Measurements from ENCODE around the gene MEGF10. TPM values are rescaled to one million over a fixed set of nuclear protein-coding genes. Genes with fewer than 3 reads are reported as not detected.

Gene MEGF10
- total RNA-seq, 4 donors from 2014 or later = 0.57 to 6.0 (median 4.3) TPM

DNA sequence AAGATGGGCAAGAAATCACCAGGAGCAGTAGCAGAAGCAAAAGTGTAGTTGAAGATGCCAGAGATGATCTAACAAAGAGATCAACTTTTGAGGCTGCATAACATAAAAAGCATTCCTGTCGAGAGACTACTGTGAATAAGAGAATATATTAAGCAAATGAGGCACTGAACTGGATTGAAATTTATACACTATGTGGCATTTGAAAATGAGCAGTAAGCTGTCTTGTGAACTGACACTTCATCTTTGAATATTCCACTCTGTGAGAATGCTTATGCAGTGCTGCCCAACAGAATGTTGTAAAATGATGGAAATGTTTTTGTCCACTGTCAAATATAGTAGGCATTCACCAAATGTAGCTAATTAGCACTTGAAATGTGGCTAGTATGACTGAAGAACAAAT lies 208.0 kb downstream of the MEGF10 start:
- no peak overlapping the region for H3K4me3 ChIP-seq (ENCODE audit: low read depth, poor library complexity, severe bottlenecking)
- intact Hi-C loops (cut with DNase I; ENCODE audit: low total_unique reads) = no loop called here
- no peak for DNase-seq (ENCODE audit: low spot score in 2 of 2)
- no peak for TF ChIP-seq POLR2A (IDR thresholded peaks at IDR 0.05)
- 46 to 58% methylated on average over 1 of the region's 1 CpG for WGBS, 2 donors

DNA sequence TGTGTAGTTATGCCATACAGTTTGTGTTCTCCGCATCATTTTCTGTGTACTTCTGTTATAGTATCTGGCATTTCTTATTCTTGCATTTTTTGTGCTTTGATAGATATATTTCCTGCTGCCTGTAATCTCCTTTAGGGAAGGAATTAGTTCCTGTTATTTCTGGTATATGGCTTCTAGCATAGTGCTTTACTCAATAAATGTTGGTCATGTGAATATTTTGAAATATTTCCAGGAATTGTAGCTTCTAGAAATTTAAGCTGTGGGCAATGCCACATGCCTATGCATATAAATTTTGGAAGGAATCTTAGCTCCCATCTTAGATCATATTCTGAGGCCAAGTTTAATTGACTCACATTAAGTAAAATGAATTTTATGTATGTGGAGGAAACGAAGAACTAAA lies 215.3 kb downstream of the MEGF10 start:
- DNase-seq (ENCODE audit: low spot score in 2 of 2) = no peak
- TF ChIP-seq POLR2A (IDR thresholded peaks at IDR 0.05) = no peak
- TF ChIP-seq, protein P1, sequence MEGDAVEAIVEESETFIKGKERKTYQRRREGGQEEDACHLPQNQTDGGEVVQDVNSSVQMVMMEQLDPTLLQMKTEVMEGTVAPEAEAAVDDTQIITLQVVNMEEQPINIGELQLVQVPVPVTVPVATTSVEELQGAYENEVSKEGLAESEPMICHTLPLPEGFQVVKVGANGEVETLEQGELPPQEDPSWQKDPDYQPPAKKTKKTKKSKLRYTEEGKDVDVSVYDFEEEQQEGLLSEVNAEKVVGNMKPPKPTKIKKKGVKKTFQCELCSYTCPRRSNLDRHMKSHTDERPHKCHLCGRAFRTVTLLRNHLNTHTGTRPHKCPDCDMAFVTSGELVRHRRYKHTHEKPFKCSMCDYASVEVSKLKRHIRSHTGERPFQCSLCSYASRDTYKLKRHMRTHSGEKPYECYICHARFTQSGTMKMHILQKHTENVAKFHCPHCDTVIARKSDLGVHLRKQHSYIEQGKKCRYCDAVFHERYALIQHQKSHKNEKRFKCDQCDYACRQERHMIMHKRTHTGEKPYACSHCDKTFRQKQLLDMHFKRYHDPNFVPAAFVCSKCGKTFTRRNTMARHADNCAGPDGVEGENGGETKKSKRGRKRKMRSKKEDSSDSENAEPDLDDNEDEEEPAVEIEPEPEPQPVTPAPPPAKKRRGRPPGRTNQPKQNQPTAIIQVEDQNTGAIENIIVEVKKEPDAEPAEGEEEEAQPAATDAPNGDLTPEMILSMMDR (IDR thresholded peaks at IDR 0.05) = no peak
- H3K4me3 ChIP-seq (ENCODE audit: low read depth, poor library complexity, severe bottlenecking) = no peak overlapping the region
- 81 to 87% methylated on average over 2 of the region's 2 CpGs for WGBS, 2 donors
- intact Hi-C loops (cut with DNase I; ENCODE audit: low total_unique reads) = no loop called here

DNA sequence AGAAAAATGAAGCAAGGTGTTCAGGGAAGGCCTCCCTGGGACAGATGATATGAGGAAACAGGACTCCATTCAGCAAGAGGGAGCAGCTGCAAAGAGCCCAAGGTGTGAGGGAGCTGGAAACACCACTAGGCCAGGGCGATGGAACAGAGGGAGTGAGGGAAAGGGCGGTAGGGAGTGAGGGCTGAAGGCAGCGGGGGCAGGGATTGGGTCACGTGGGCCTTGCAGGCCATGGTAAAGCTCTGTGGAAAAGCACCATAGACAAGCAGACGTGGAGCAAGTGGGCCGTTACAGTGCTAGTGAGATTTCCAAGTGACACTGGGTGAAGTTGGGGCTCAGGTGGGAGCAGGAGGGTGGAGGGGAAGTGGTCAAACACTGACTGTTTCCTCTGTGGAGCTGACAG lies 216.0 kb downstream of the MEGF10 start:
- no peak for DNase-seq (ENCODE audit: low spot score in 2 of 2)
- TF ChIP-seq, protein P1 (IDR thresholded peaks at IDR 0.05) = no peak
- no peak for TF ChIP-seq POLR2A (IDR thresholded peaks at IDR 0.05)
- WGBS, 2 donors = 86 to 88% methylated on average over 6 of the region's 6 CpGs
- H3K4me3 ChIP-seq (ENCODE audit: low read depth, poor library complexity, severe bottlenecking) = no peak overlapping the region
- intact Hi-C loops (cut with DNase I; ENCODE audit: low total_unique reads) = no loop called here

DNA sequence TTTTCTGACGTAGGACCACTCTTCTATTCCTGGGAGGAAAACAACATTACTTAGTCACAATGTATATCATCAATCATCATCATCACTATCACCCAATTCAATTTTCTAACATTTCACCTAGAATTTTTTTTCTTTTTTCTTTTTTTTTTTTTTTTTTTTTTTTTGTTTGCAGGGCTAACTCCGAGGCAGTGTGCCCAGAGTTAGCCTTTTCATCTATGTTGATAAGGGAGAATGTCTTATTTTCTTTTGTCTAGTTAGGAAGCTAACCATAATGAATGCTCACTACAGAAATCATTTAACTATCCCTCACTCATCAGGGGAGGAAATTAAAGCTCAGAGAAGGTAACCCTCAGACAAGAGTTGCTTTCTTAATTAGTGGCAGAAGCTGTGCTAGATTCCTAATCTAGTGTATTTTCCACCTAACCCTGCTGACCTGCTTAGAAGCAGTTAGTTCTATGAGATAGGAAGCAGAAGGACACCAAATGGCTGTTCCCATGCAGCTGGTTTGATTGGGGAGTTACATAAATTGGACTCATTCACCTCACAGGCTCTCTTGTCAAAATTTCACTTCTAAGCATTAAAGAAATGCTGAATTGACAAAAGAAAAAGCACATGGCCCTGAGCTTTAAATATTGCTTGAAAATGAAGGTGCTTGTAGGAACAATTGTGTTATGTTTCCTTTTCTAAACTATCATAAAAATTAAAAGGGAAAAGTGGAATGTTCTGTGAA lies 218.2 kb downstream of the MEGF10 start:
- no peak for DNase-seq (ENCODE audit: low spot score in 2 of 2)
- 80 to 82% methylated on average over 2 of the region's 2 CpGs for WGBS, 2 donors
- intact Hi-C loops (cut with DNase I; ENCODE audit: low total_unique reads) = no loop called here
- no peak overlapping the region for H3K4me3 ChIP-seq (ENCODE audit: low read depth, poor library complexity, severe bottlenecking)
- TF ChIP-seq, protein P1 (IDR thresholded peaks at IDR 0.05) = no peak
- no peak for TF ChIP-seq POLR2A (IDR thresholded peaks at IDR 0.05)

Other genes with a start within 250 kb of the MEGF10 start
- gene C5orf63, start 217.3 kb upstream of the MEGF10 start, total RNA-seq = 1 to 10 TPM in 3 of 4 donors, under 1 TPM in 1; 0.91 to 3.3 (median 1.7) TPM
- 10 to 100 TPM; 30.2 to 58.4 (median 44.9) TPM for gene PRRC1, start 226.8 kb downstream of the MEGF10 start, total RNA-seq